Activated T-helper 2 cell treated with anti-CD3 and anti-CD28 coated beads, Interferon-gamma antibody, Interleukin-2, Interleukin-4, amounts not matched to agents 10 μg/mL and 5 μg/mL and 100 μg/mL, durations not matched to agents 14 hours and 24 hours and 36 hours (primary cell): Measurements from ENCODE around the gene PSMG4. TPM values are rescaled to one million over a fixed set of nuclear protein-coding genes. Genes with fewer than 3 reads are reported as not detected.

ENCODE experiments used
- DNase-seq: peaks from one replicate; pipeline ENCODE4 v3.0.0; 2021; ENCODE audit warnings: low spot score
- H3K27ac Mint-ChIP-seq: one replicate; pipeline ENCODE4 v1.8.0; 2021; ENCODE audit warnings: mixed read lengths
- H3K27me3 Mint-ChIP-seq: one replicate; pipeline ENCODE4 v1.8.0; 2021; ENCODE audit warnings: low read depth, mixed read lengths
- H3K36me3 Mint-ChIP-seq: one replicate; pipeline ENCODE4 v1.8.0; 2021; ENCODE audit warnings: low read depth, mixed read lengths
- H3K4me1 Mint-ChIP-seq: one replicate; pipeline ENCODE4 v1.8.0; 2021; ENCODE audit warnings: low read depth, mixed read lengths
- H3K4me3 Mint-ChIP-seq: one replicate; pipeline ENCODE4 v1.8.0; 2021; ENCODE audit warnings: low read depth, mild to moderate bottlenecking, moderate library complexity, mixed read lengths
- H3K9me3 Mint-ChIP-seq: one replicate; pipeline ENCODE4 v1.8.0; 2021; ENCODE audit warnings: mixed read lengths
- intact Hi-C: fragments of 100-400 bp; cut with micrococcal nuclease; formaldehyde crosslinking; loops from one replicate; pipeline ENCODE4 v1.15.1; 2023
- total RNA-seq: library from RNA; stranded (reverse); gene quantifications from 2 replicates; pipeline ENCODE4 v1.2.3, GENCODE V29; 2022

PSMG4 gene
- total RNA-seq, 1 donor from 2014 or later, result 30.9 TPM

DNA sequence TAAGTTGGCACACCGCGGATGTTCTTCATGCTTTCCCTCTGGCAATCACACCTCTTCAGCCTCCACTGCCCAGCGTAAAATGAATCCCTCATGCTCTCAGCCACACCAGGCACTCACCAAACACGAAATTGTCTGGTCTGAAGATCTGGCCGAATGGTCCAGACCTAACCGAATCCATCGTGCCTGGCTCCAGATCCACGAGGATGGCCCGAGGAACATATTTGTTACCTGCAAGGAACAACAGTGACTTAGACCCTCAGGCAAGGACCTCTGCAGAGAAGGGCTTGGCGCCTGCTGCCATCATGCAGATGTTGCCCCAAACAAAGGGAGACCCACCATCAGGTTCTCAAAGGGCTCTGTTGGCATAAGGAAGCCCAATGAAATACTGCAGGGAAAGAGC lies 32.7 kb upstream of the PSMG4 start:
- H3K4me3 Mint-ChIP-seq, result no peak overlapping the region
- no peak for DNase-seq
- intact Hi-C loops, result no loop called here
- H3K27ac Mint-ChIP-seq, result no peak overlapping the region
- H3K9me3 Mint-ChIP-seq, result peaks cover 8% of the 10 kb centered on the region
- peaks cover 24% of the 10 kb centered on the region for H3K4me1 Mint-ChIP-seq
- peaks cover 3% of the 10 kb centered on the region for H3K36me3 Mint-ChIP-seq
- peaks cover 58% of the 10 kb centered on the region for H3K27me3 Mint-ChIP-seq

DNA sequence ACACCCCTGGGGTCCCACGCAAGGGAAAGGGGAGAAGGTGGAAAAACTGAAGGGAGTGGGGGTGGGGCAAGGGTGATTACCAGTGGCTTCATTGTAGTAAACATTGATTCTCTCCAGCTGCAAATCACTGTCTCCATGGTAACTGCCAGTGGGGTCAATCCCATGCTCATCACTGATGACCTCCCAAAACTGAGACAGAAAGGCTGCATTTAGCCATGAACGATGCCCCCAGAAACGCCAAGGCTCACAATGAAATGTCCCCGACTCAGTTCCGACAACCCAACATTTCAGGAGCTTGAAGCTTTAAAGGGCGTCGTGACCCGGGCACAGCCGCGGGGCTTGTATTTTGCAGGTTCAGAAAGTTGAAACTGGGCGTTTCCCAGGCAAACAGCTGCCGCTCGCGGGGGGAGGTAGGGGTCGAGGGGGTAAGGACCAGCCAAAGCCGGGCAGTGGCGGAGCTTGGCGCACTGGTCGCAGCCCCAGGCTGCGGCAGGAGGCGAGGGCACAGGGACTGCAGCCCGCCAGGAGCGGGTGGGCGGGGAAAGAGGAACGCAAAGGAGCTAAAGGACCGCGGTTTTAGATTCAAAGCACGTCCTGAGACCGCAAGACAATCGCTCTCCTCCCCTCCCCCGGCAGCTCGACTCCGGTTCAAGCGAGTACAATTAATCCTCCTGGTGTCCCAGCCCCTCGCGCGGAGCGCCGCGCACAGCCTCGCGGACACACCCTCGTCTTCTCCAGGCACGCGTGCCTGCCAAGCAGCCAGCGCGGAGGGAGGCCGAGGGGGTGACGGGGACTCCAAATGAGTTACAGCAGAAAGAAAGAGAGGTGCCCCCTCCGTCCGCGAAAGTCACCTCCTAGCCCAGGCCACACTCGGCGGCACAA lies 32.0 kb upstream of the PSMG4 start:
- peaks cover 65% of the 10 kb centered on the region for H3K27me3 Mint-ChIP-seq
- intact Hi-C loops, result no loop called here

DNA sequence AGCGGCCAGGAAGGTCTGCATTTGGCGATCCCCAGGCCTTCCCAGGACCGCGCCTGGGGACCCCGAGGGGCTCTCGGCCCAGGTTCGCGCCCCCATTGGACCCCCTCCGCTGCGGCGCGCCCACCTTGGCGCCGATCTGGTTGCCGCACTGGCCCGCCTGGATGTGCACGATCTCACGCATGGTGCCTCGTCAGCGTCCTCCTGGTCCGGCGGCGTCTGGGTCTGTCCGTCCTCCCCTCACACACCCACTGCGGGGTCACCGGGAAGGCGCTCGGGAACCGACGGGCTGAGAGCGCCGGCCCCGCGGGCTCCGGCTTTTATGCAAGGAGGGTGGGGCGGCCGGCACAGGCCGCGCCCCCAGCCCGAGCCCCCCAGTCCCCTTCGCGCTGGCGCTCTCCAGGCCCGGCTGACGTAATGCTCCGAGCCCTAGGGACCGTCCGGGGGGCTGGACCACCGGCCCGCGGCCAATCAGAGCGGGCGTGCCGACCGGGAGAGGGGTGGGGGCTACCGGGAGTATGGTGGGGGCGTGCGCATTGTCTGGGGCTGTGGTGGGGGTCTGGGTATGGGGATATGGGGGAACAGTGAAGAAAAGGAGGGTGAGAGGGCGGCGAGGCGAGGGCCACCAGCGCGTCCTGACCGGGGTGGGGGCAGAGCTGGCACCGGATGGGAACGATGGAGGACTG lies 31.2 kb upstream of the PSMG4 start, which contains the start of gene TUBB2B:
TSS of gene TUBB2B (minus strand) at position 291 of the 683 bp plus-strand sequence. CDS start at position 181, 110 bp downstream.
- peaks cover 3% of the 10 kb centered on the region for H3K36me3 Mint-ChIP-seq
- H3K4me3 Mint-ChIP-seq, result peak within 1 kb of the TSS; percentile 77
- intact Hi-C loops, result loop anchor here (2.0 kb wide), 1 partner anchor 67 kb away; no protein-coding TSS in a partner anchor
- H3K27ac Mint-ChIP-seq, result peak within 1 kb of the TSS; percentile 58
- no peak for DNase-seq
- peaks cover 29% of the 10 kb centered on the region for H3K4me1 Mint-ChIP-seq
- no peaks in the 10 kb centered on the region for H3K9me3 Mint-ChIP-seq
- peaks cover 72% of the 10 kb centered on the region for H3K27me3 Mint-ChIP-seq

More for the DNA sequence above, 32.0 kb upstream of the PSMG4 start:
- H3K4me3 Mint-ChIP-seq, result peak overlapping the region; percentile 77
- peaks cover 27% of the 10 kb centered on the region for H3K4me1 Mint-ChIP-seq
- H3K36me3 Mint-ChIP-seq, result peaks cover 3% of the 10 kb centered on the region
- no peak for DNase-seq
- no peak overlapping the region for H3K27ac Mint-ChIP-seq
- peaks cover 6% of the 10 kb centered on the region for H3K9me3 Mint-ChIP-seq

DNA sequence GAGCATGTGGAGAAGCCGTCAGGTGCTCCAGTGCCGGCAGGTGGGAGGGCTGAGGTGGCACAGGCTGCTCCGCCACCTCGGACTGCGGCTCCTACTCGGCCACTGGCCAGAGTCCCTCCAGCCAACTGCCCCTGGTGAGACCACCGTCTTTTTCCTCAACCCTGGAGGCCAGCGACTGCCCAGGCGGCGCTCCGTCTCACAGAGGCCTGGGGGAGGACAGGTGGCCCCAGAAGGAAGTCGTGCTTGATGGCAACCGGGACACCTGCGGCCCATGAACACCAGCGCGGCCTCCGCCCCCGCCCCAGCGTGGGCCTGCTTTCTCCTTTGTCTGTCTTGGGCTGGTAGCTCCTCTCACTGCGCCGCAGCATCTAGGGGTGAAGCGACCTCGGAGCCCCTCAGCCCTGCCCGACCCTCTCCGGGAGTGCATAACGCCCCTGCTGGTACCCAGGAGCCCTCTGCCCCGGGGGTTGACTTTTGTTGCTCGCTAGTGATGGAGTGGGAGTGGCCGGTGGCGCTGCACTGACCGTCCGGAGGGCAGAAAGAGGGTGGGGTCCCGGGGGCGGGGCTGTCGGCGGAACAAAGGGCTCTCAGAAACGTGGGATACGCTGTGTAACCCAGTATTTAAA lies 30.6 kb upstream of the PSMG4 start:
- no peak for DNase-seq
- intact Hi-C loops, result loop anchor here (2.0 kb wide), 1 partner anchor 67 kb away; no protein-coding TSS in a partner anchor
- no peaks in the 10 kb centered on the region for H3K9me3 Mint-ChIP-seq
- peaks cover 29% of the 10 kb centered on the region for H3K4me1 Mint-ChIP-seq
- peaks cover 76% of the 10 kb centered on the region for H3K27me3 Mint-ChIP-seq
- peak overlapping the region; percentile 58 for H3K27ac Mint-ChIP-seq
- peak overlapping the region; percentile 63 for H3K4me3 Mint-ChIP-seq
- peaks cover 3% of the 10 kb centered on the region for H3K36me3 Mint-ChIP-seq

DNA sequence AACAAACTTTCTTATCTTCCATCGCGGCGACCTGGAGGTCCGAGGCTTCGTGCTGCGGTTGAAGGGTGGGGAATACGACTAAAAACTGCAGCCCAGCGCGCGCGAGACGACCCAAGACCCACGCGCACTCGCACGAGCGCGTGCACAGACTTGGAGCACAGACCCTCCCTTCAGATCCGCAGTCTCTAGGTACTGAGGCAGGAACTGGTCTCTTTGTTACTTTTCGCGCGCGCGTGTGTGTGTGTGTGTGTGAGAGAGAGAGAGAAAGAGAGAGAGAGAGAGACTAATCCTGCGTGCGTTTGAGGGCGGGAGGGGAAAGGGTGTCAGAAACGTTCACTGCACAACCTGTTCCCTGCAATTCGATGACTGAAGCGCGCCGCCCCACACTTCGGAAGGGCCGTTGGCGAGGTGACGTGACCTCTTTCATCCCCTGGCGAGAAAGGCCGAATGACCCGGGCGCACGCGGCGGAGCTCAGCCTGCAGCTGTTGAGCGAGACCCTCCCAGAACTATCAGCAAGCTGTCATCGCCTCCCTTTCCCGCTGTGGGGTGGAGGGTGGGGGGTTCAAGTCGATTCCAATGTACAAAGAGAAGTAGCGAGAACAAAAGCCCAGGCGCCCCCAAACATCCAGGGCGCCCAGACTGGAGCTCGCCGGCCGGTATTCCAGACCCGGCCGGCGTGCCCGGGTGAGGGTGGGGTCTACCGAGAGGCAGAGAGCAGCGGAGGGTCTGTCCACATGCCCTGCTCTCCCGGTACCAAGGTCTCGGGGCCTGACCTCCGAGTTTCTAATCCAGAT lies 29.8 kb upstream of the PSMG4 start:
- peaks cover 76% of the 10 kb centered on the region for H3K27me3 Mint-ChIP-seq
- peaks cover 3% of the 10 kb centered on the region for H3K36me3 Mint-ChIP-seq
- intact Hi-C loops, result loop anchor here (2.0 kb wide), 1 partner anchor 68 kb away; no protein-coding TSS in a partner anchor
- H3K4me3 Mint-ChIP-seq, result peak overlapping the region; percentile 79
- H3K4me1 Mint-ChIP-seq, result peaks cover 29% of the 10 kb centered on the region
- no peaks in the 10 kb centered on the region for H3K9me3 Mint-ChIP-seq
- no peak for DNase-seq
- peak overlapping the region; percentile 43 for H3K27ac Mint-ChIP-seq

DNA sequence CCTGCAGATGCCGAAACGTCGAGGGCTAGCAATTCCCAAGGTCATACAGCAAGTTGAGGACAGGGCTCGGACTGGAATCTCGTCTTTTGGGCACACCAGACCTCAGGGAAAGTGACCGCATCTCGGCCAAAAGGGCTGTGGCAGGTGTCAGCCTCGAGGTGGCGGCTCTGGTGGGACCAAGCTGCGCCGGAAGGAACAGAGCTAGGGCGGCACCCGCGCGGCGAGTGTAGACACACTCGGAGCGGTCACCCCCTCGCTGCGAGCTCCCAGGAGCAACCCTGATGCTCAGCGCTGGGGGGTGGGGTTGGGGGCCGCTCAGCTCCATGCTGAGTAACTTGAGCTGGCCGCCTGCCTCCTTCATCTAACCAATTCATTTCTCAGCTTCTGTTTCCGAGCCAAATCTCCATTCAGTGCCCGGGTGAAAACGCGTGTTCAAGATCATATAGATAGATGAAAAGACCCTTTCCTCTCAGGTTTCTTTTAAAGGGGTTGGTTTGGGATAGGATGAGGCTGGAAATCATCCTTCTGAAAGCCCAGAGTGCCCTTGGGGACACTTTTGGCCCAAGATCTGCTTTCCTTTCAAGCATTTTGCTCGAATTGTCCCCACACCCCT lies 29.1 kb upstream of the PSMG4 start:
- DNase-seq, result no peak
- Mint-ChIP-seq H3K9me3 (no peaks in the 10 kb centered on the region), H3K27me3 (peaks cover 78% of the 10 kb centered on the region), H3K27ac (no peak overlapping the region), H3K36me3 (peaks cover 3% of the 10 kb centered on the region), H3K4me3 (peak overlapping the region; percentile 30), H3K4me1 (peaks cover 29% of the 10 kb centered on the region)
- intact Hi-C loops, result loop anchor here (2.0 to 10.0 kb wide), 3 partner anchors 69 to 1835 kb away; partner anchors contain the start of gene SLC22A23

DNA sequence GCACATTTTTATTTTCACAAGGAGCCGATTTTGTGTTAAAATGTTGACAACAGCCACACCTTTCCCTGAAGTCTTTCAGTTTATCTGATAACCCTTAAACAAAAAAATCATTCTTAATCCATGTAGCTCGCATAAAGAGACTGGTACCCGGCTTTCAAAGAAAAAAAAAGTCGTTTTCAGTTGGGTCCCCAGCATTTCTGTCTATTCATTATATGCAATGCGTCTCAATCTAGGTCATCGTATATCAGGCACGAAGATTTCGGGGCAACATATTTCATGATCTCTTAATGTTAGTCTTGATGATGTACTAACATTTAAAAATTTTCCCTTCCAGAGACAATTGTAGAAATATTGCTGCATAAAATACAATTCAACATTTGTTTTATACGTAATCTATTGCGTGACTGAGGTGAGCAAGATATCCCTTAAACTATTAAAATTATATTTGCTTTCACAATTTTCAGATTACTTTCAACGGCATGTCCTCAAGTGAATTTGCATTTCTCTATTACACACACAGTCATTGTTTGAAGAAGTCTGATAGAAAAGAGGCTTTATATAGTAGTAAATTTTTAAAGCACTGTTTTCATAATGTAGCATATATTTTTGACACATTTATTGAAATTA lies 28.4 kb upstream of the PSMG4 start:
- intact Hi-C loops, result loop anchor here (2.0 to 10.0 kb wide), 2 partner anchors 226 to 1836 kb away; partner anchors contain the start of gene SLC22A23
- H3K27ac Mint-ChIP-seq, result no peak overlapping the region
- no peaks in the 10 kb centered on the region for H3K9me3 Mint-ChIP-seq
- peaks cover 82% of the 10 kb centered on the region for H3K27me3 Mint-ChIP-seq
- peaks cover 29% of the 10 kb centered on the region for H3K4me1 Mint-ChIP-seq
- no peak for DNase-seq
- no peak overlapping the region for H3K4me3 Mint-ChIP-seq
- H3K36me3 Mint-ChIP-seq, result peaks cover 3% of the 10 kb centered on the region

DNA sequence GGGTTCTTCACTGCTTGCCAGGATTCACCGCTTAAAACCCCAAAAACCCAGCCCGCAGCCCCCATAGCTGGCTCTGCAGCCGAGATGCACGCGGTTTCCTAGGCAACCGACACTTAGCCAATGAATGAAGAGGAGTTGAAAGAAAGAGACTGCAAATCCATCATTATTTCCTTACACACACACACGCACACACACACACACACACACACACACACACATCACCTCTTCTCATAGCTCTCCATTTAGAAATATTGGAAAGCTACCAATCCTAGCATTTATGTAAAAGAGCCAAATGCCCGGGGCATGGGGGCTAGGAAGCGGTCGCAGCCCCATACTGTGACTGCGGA lies 27.9 kb upstream of the PSMG4 start:
- Mint-ChIP-seq H3K4me3 (no peak overlapping the region), H3K9me3 (no peaks in the 10 kb centered on the region), H3K4me1 (peaks cover 29% of the 10 kb centered on the region), H3K27ac (no peak overlapping the region), H3K36me3 (peaks cover 3% of the 10 kb centered on the region), H3K27me3 (peaks cover 83% of the 10 kb centered on the region)
- no peak for DNase-seq
- intact Hi-C loops, result loop anchor here (2.0 to 10.0 kb wide), 2 partner anchors 226 to 1836 kb away; partner anchors contain the start of gene SLC22A23

DNA sequence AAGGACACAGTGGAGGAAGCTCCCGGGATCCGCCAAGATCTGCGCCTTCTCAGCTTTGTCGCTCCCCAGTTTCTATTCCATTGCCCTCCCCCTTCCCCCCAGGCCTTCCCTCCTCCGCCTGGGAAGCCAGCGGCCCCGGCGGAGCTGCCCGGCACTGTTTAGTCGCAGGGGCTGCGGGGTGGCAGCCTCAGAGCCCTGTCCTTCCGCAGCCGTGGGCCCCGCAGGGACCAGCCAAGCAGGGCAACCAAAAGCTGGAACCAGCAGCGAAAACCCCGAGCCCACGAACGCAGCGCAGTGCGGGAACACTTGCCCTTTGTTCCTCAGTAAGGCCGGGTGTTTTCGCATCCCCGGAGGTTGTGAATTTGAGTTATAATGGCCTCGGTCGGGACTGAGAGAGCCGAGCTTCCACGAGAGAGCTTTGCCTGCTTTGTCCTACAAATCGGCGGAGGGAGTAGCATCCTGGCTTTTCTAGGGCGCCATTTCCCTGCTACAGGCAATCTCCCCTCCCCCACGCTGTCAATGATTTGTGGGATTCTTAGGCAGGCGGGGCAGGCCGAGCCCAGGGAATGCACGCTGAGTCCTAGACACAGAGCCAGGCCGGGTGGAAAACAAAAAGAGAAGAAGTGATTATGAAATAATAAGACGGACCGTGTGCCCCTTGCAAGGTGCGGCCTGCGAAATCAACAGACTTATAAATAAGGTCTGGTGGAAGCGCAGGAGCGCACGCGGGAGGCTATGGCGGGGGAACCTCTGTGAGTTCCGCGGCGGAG lies 27.3 kb upstream of the PSMG4 start:
- Mint-ChIP-seq H3K4me1 (peaks cover 28% of the 10 kb centered on the region), H3K27me3 (peaks cover 81% of the 10 kb centered on the region), H3K36me3 (peaks cover 3% of the 10 kb centered on the region), H3K27ac (no peak overlapping the region), H3K4me3 (no peak overlapping the region), H3K9me3 (no peaks in the 10 kb centered on the region)
- intact Hi-C loops, result loop anchor here (2.0 to 10.0 kb wide), 2 partner anchors 225 to 1837 kb away; partner anchors contain the start of gene SLC22A23
- no peak for DNase-seq

DNA sequence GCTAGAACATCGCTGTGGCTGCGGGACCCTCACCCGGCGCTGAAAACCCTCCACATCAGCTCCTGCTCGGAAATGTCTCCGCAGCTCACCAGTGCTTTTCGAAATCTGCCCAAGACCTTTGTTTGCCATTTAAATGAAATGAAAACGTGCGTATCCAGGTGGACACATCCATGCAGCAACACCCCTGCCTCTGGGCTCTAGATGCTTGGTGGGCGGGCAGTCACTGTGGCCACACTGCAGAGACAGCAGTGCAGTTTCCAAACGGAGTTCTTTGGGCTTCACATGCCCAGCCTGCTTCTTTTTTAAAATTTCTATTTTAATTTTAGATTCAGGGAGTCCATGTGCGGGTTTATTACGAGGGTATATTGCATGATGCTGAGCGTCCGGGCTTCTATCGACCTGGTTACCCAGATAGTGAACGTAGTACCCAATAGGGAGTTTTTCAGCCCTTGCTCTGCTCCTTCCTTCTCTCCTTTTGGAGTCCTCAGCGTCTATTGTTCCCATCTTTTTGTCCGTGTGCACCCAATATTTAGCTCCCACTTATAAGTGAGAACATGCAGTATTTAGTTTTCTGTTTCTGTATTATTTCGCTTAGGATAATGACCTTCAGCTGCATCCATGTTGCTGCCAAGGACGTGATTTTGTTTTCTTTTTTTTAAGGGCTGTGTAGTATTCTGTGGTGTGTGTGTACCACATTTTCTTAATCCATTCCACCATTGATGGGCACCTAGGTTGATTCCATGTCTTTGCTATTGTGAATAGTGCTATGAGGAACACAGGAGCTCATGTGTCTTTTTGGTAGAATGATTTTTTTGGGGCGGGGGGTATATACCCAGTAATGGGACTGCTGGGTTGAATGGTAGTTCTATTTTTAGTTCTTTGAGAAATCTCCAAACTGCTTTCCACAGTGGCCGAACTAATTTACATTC lies 26.5 kb upstream of the PSMG4 start:
- H3K9me3 Mint-ChIP-seq, result no peaks in the 10 kb centered on the region
- peaks cover 24% of the 10 kb centered on the region for H3K4me1 Mint-ChIP-seq
- no peak overlapping the region for H3K4me3 Mint-ChIP-seq
- intact Hi-C loops, result loop anchor here (10.0 kb wide), 1 partner anchor 1837 kb away; no protein-coding TSS in a partner anchor
- peaks cover 82% of the 10 kb centered on the region for H3K27me3 Mint-ChIP-seq
- H3K36me3 Mint-ChIP-seq, result peaks cover 3% of the 10 kb centered on the region
- no peak for DNase-seq
- no peak overlapping the region for H3K27ac Mint-ChIP-seq
